ENCODE data around the gene CD247. TPM values are rescaled to one million over a fixed set of nuclear protein-coding genes. Genes with fewer than 3 reads are reported as not detected.

CD247 gene
- total RNA-seq, 3 donors from 2014 or later, result 4.6 to 6.1 (median 4.6) TPM

GRCh38 chr1:167538657-167539056 lies 20.3 kb upstream of the CD247 start:
- intact Hi-C loops (cut with DNase I, micrococcal nuclease), result loop anchor here in 1 of 2 donors (10.0 kb wide), 3 partner anchors 134 to 474 kb away; no protein-coding TSS in a partner anchor
- H3K9me3 ChIP-seq, result no peaks in the 10 kb centered on the region
- ATAC-seq (no peak), DNase-seq (no peak)
- H3K36me3 ChIP-seq (ENCODE audit: low read depth), result no peaks in the 10 kb centered on the region
- no peaks in the 10 kb centered on the region for H3K4me1 ChIP-seq (ENCODE audit: low read depth)
- no peak overlapping the region for H3K4me3 ChIP-seq
- TF ChIP-seq CTCF (IDR thresholded peaks at IDR 0.05), result no peak

GRCh38 chr1:167533851-167534300 lies 15.5 kb upstream of the CD247 start:
- intact Hi-C loops (cut with DNase I, micrococcal nuclease), result loop anchor here (5.0 to 10.0 kb wide), 4 partner anchors 129 to 469 kb away; no protein-coding TSS in a partner anchor
- TF ChIP-seq CTCF (IDR thresholded peaks at IDR 0.05), result peak; percentile 84
- peak in 2 of 3 donors; percentile 76 to 77 for DNase-seq
- H3K4me1 ChIP-seq (ENCODE audit: low read depth), result no peaks in the 10 kb centered on the region
- H3K4me3 ChIP-seq, result no peak overlapping the region
- H3K9me3 ChIP-seq, result no peaks in the 10 kb centered on the region
- peak; percentile 93 for ATAC-seq
- no peaks in the 10 kb centered on the region for H3K36me3 ChIP-seq (ENCODE audit: low read depth)

GRCh38 chr1:167532964-167533824 lies 14.9 kb upstream of the CD247 start:
- ATAC-seq, result no peak
- intact Hi-C loops (cut with DNase I, micrococcal nuclease), result loop anchor here (5.0 to 10.0 kb wide), 4 partner anchors 128 to 468 kb away; no protein-coding TSS in a partner anchor

GRCh38 chr1:167532375-167532774 lies 14.0 kb upstream of the CD247 start:
- Histone ChIP-seq H3K4me3 (no peak overlapping the region), H3K4me1 (ENCODE audit: low read depth) (no peaks in the 10 kb centered on the region), H3K36me3 (ENCODE audit: low read depth) (no peaks in the 10 kb centered on the region), H3K9me3 (no peaks in the 10 kb centered on the region)
- peak; percentile 48 for ATAC-seq
- intact Hi-C loops (cut with DNase I, micrococcal nuclease), result loop anchor here (5.0 to 10.0 kb wide), 4 partner anchors 128 to 468 kb away; no protein-coding TSS in a partner anchor
- no peak for TF ChIP-seq CTCF (IDR thresholded peaks at IDR 0.05)
- no peak for DNase-seq

More at GRCh38 chr1:167532964-167533824, 14.9 kb upstream of the CD247 start:
- no peak overlapping the region for H3K4me3 ChIP-seq
- H3K36me3 ChIP-seq (ENCODE audit: low read depth), result no peaks in the 10 kb centered on the region
- DNase-seq, result no peak
- H3K9me3 ChIP-seq, result no peaks in the 10 kb centered on the region
- H3K4me1 ChIP-seq (ENCODE audit: low read depth), result no peaks in the 10 kb centered on the region
- no peak for TF ChIP-seq CTCF (IDR thresholded peaks at IDR 0.05)

- no peaks in the 10 kb centered on the region for H3K4me1 ChIP-seq (ENCODE audit: low read depth)
- H3K36me3 ChIP-seq (ENCODE audit: low read depth), result no peaks in the 10 kb centered on the region
- no peak for ATAC-seq
- H3K9me3 ChIP-seq, result no peaks in the 10 kb centered on the region
- DNase-seq, result no peak
- intact Hi-C loops (cut with DNase I, micrococcal nuclease), result loop anchor here (5.0 to 10.0 kb wide), 4 partner anchors 125 to 465 kb away; no protein-coding TSS in a partner anchor
- no peak for TF ChIP-seq CTCF (IDR thresholded peaks at IDR 0.05)
- H3K4me3 ChIP-seq, result no peak overlapping the region
Observed at GRCh38 chr1:167529829-167530474, 11.6 kb upstream of the CD247 start.
